Caco-2 (cell line): ENCODE data around the gene DTNB. TPM values are rescaled to one million over a fixed set of nuclear protein-coding genes. Genes with fewer than 3 reads are reported as not detected.

Experiments used
- BruUV-seq: library from RNA; stranded (reverse); fragments of 400-500 nt; replicated peaks from 2 replicates; lab custom pipeline; 2021; lab: Mats Ljungman, UMichigan
- CTCF ChIA-PET: fragments of 300-600 bp; sonication (Branson Sonifier 250); formaldehyde crosslinking; loops from one replicate; lab custom pipeline; 2022; ENCODE audit warnings: antibody characterized with exemption; lab: Charles Lee
- POLR2A ChIA-PET: fragments of 300-600 bp; sonication (Branson Sonifier 250); formaldehyde crosslinking; loops from one replicate; lab custom pipeline; 2022; ENCODE audit warnings: antibody characterized with exemption; lab: Charles Lee
- DNase-seq, 2 experiments: peaks; one replicate each; pipeline versions ENCODE4 v3.0.0 to v3.0.0-alpha.2; 2020 to 2022
- H3K27me3 ChIP-seq: replicated peaks from 2 replicates; pipeline ENCODE4 v1.6.0; 2011; ENCODE audit warnings: low read length; ENCODE audit not compliant: control insufficient read depth, insufficient read depth
- H3K36me3 ChIP-seq: 2 replicates; pipeline ENCODE4 v1.5.1; 2011; ENCODE audit warnings: low read length; ENCODE audit not compliant: control insufficient read depth, insufficient read depth
- H3K4me1 ChIP-seq: fragments of 250-450 bp; sonication (Bioruptor Pico); 2 replicates; pipeline ENCODE4 v1.5.1; 2020; ENCODE audit warnings: mild to moderate bottlenecking
- H3K4me3 ChIP-seq: 2 replicates; pipeline ENCODE4 v1.5.1; 2011; ENCODE audit warnings: low read depth, mild to moderate bottlenecking, control low read depth, low read length
- H3K9me3 ChIP-seq: fragments of 250-450 bp; sonication (Bioruptor Pico); 2 replicates; pipeline ENCODE4 v1.5.1; 2020; ENCODE audit warnings: mild to moderate bottlenecking, moderate library complexity
- H3K27ac Mint-ChIP-seq: one replicate; pipeline ENCODE4 v1.8.0; 2022; ENCODE audit warnings: mixed read lengths; ENCODE audit not compliant: unreplicated experiment
- H3K27me3 Mint-ChIP-seq: one replicate; pipeline ENCODE4 v1.8.0; 2022; ENCODE audit warnings: mixed read lengths; ENCODE audit not compliant: insufficient read depth, unreplicated experiment
- H3K36me3 Mint-ChIP-seq: one replicate; pipeline ENCODE4 v1.8.0; 2022; ENCODE audit warnings: mild to moderate bottlenecking, mixed read lengths; ENCODE audit not compliant: insufficient read depth, unreplicated experiment
- H3K4me1 Mint-ChIP-seq: one replicate; pipeline ENCODE4 v1.8.0; 2022; ENCODE audit warnings: low read depth, mixed read lengths; ENCODE audit not compliant: unreplicated experiment
- H3K4me3 Mint-ChIP-seq: one replicate; pipeline ENCODE4 v1.8.0; 2022; ENCODE audit warnings: mild to moderate bottlenecking, moderate library complexity, mixed read lengths; ENCODE audit not compliant: unreplicated experiment
- H3K9me3 Mint-ChIP-seq: one replicate; pipeline ENCODE4 v1.8.0; 2022; ENCODE audit warnings: mixed read lengths; ENCODE audit not compliant: unreplicated experiment
- intact Hi-C: fragments of 100-400 bp; cut with micrococcal nuclease; formaldehyde crosslinking; loops from one replicate; pipeline ENCODE4 v1.10.0; 2022; ENCODE audit not compliant: unreplicated experiment
- total RNA-seq: library from RNA; stranded (reverse); gene quantifications from 2 replicates; pipeline ENCODE4 v1.2.3, GENCODE V29; 2022
- TF ChIP-seq, protein P1 (sequence below), 2 experiments: fragments of 200-600 bp in 1 of 2; IDR thresholded peaks; 1 replicate in 1 of 2; 2 replicates in 1 of 2; pipeline versions ENCODE4 v1.5.1 to v1.8.0; 2011 to 2022; ENCODE audit warnings: antibody characterized with exemption in 1 of 2, control low read depth in 1 of 2, inconsistent platforms in 1 of 2, low read depth in 1 of 2, low read length in 1 of 2, mild to moderate bottlenecking in 1 of 2, moderate library complexity in 1 of 2; ENCODE audit not compliant: insufficient read depth in 1 of 2, severe bottlenecking in 1 of 2, unreplicated experiment in 1 of 2

DTNB gene
- total RNA-seq, 1 experiment from 2014 or later, result 50.4 TPM

DNA sequence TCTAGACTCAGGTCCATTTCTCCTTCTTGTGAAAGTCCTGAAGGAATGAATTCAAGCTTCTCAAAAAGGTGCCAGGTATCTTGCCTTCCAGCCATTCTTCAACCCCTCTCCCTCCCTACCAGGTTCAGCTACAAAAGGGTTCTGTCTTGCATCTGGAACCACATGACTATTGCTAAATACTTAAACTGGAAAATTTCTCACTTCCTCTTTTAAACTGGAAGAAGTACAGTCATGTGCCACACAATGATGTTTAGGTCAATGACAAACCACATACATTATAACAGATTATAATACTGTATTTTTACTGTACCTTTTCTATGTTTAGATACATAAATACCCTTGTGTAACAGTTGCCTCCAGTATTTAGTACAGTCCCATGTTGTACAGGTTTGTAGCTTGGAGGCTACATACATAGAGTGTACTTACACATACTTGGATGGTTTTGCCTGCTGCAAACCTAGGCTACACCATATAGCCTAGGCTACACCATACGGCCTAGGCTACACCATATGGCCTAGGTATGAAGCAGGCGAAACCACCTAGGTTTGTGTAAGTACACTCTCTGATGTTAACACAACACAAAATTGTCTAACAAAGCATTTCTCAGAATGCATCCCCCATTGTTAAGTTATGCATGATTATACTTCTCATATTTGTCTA is 189.6 kb downstream of the DTNB start:
- no peaks in the 10 kb centered on the region for H3K36me3 Mint-ChIP-seq
- Histone ChIP-seq H3K27me3 (no peaks in the 10 kb centered on the region), H3K9me3 (no peaks in the 10 kb centered on the region), H3K36me3 (no peaks in the 10 kb centered on the region), H3K4me3 (no peak overlapping the region), H3K4me1 (peaks cover 3% of the 10 kb centered on the region; the same call in 1 of the 2 replicates)
- H3K4me1 Mint-ChIP-seq, result peaks cover 7% of the 10 kb centered on the region
- no peaks in the 10 kb centered on the region for H3K27me3 Mint-ChIP-seq
- ChIA-PET POLR2A (no interaction called here), CTCF (no interaction called here)
- intact Hi-C loops, result no loop called here
- no peak overlapping the region for H3K4me3 Mint-ChIP-seq
- BruUV-seq, result no TSS peak
- H3K27ac Mint-ChIP-seq, result no peak overlapping the region
- no peaks in the 10 kb centered on the region for H3K9me3 Mint-ChIP-seq
- DNase-seq, result no peak
- TF ChIP-seq, protein P1, sequence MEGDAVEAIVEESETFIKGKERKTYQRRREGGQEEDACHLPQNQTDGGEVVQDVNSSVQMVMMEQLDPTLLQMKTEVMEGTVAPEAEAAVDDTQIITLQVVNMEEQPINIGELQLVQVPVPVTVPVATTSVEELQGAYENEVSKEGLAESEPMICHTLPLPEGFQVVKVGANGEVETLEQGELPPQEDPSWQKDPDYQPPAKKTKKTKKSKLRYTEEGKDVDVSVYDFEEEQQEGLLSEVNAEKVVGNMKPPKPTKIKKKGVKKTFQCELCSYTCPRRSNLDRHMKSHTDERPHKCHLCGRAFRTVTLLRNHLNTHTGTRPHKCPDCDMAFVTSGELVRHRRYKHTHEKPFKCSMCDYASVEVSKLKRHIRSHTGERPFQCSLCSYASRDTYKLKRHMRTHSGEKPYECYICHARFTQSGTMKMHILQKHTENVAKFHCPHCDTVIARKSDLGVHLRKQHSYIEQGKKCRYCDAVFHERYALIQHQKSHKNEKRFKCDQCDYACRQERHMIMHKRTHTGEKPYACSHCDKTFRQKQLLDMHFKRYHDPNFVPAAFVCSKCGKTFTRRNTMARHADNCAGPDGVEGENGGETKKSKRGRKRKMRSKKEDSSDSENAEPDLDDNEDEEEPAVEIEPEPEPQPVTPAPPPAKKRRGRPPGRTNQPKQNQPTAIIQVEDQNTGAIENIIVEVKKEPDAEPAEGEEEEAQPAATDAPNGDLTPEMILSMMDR (IDR thresholded peaks at IDR 0.05; ENCODE audit: insufficient read depth in 1 of 2, low read depth in 1 of 2, low read length in 1 of 2, severe bottlenecking in 1 of 2, unreplicated experiment in 1 of 2), result no peak

DNA sequence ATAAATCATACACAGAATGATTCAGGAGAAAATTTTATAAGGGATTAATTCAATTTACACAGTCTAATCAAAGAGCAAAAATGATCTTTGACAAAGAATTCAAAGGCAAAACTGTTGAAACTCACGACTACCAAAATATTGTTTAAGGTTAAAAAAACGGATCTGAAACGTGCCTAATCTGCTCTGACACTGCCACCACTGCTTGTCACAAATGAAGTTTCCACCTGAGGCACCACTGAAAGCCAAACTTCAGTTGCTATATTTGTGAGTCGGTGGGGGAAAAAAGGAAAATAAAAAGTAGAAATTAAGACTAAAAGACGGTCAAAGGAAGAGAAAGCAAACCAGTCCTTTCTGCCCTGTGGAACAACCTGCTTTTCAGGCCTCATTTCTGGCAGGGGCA is 191.0 kb downstream of the DTNB start:
- Histone ChIP-seq H3K9me3 (no peaks in the 10 kb centered on the region), H3K4me1 (peaks cover 3% of the 10 kb centered on the region; the same call in 1 of the 2 replicates), H3K36me3 (no peaks in the 10 kb centered on the region), H3K27me3 (no peaks in the 10 kb centered on the region), H3K4me3 (no peak overlapping the region)
- Mint-ChIP-seq H3K27me3 (no peaks in the 10 kb centered on the region), H3K9me3 (no peaks in the 10 kb centered on the region), H3K27ac (peak overlapping the region; percentile 7), H3K4me3 (no peak overlapping the region), H3K36me3 (no peaks in the 10 kb centered on the region), H3K4me1 (peaks cover 7% of the 10 kb centered on the region)
- no peak for DNase-seq
- CTCF ChIA-PET, result no interaction called here
- POLR2A ChIA-PET, result no interaction called here
- intact Hi-C loops, result no loop called here
- TF ChIP-seq, protein P1 (IDR thresholded peaks at IDR 0.05; ENCODE audit: insufficient read depth in 1 of 2, low read depth in 1 of 2, low read length in 1 of 2, severe bottlenecking in 1 of 2, unreplicated experiment in 1 of 2), result no peak
- no TSS peak for BruUV-seq

DNA sequence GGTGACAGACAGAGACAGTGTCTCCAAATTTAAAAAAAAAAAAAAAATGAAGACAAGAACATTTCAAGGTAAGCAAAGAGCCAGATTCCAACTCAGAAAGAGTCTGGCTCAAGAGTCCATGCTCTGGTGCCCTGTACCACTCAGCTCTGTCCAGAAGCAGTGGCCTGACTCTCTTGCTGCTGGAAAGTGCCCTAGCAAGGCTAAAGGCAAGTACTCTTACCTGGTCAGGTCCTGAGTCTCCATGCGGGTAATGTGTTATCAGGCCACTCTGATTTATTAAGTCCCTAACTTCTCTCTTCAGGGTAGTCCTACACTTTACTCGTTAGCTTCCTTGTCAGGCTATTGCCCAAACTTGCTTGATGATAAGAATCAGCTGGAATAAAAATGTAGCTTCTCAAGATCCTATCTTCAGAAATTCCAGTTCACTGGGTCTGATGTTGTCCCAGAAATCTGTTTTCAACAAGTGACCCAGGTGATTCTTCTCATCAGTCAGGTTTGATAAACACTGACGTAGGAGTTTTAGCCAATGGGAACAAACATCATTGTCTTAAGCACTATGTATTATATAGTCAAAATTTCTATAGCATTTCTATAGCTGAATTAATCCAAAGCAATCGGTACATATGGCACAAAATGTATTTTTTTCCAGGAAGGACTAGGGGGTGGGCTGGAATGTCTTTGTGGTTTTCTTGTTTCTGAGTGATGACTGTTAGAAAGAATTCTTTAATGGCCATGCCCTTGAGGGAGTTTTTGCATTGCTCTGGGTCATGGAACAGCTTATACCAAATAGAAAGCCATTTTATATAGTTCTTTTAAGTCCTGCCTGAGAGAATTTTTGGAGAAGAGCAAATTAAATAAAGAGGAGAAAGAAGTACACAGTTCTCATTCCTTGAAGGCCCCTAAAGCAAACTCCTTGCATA is 191.7 kb downstream of the DTNB start:
- Histone ChIP-seq H3K4me3 (no peak overlapping the region), H3K36me3 (no peaks in the 10 kb centered on the region), H3K9me3 (no peaks in the 10 kb centered on the region), H3K4me1 (peaks cover 3% of the 10 kb centered on the region; the same call in 1 of the 2 replicates), H3K27me3 (no peaks in the 10 kb centered on the region)
- Mint-ChIP-seq H3K4me3 (no peak overlapping the region), H3K27me3 (no peaks in the 10 kb centered on the region), H3K27ac (peak overlapping the region; percentile 7), H3K36me3 (no peaks in the 10 kb centered on the region), H3K4me1 (peaks cover 7% of the 10 kb centered on the region), H3K9me3 (no peaks in the 10 kb centered on the region)
- intact Hi-C loops, result no loop called here
- CTCF ChIA-PET, result interaction anchor here (0.8 kb wide), 1 partner anchor 120 kb away, joined by 7 read pairs; no protein-coding TSS in a partner anchor
- TF ChIP-seq, protein P1 (IDR thresholded peaks at IDR 0.05; ENCODE audit: insufficient read depth in 1 of 2, low read depth in 1 of 2, low read length in 1 of 2, severe bottlenecking in 1 of 2, unreplicated experiment in 1 of 2), result no peak
- BruUV-seq, result no TSS peak
- DNase-seq, result no peak
- POLR2A ChIA-PET, result no interaction called here
